WTC11 (cell line): ENCODE results near the gene ZGPAT. TPM values are rescaled to one million over a fixed set of nuclear protein-coding genes. Genes with fewer than 3 reads are reported as not detected.

Experiments used
- ATAC-seq: fragments of 200-7000 bp; cut with Tn5 transposase; 2 replicates; pipeline ENCODE4 v1.10.0; 2021; ENCODE audit warnings: mild to moderate bottlenecking, moderate library complexity
- CTCF ChIA-PET: fragments of 300-600 bp; sonication (Branson Sonifier 250); formaldehyde crosslinking; loops from one replicate; lab custom pipeline; 2021; ENCODE audit warnings: antibody characterized with exemption; lab: Charles Lee
- POLR2A ChIA-PET: fragments of 350-600 bp; sonication (Branson Sonifier 250); formaldehyde crosslinking; loops from one replicate; lab custom pipeline; 2021; ENCODE audit warnings: antibody characterized with exemption; lab: Charles Lee
- DNase-seq: peaks from one replicate; pipeline ENCODE4 v3.0.0; 2021; ENCODE audit warnings: low spot score
- H3K27ac Mint-ChIP-seq: 2 replicates; pipeline ENCODE4 v1.8.0; 2021; ENCODE audit warnings: mixed read lengths
- H3K27me3 Mint-ChIP-seq: 2 replicates; pipeline ENCODE4 v1.8.0; 2021; ENCODE audit warnings: low read depth, mild to moderate bottlenecking, moderate library complexity, mixed read lengths
- H3K36me3 Mint-ChIP-seq: 2 replicates; pipeline ENCODE4 v1.8.0; 2021; ENCODE audit warnings: mixed read lengths
- H3K4me1 Mint-ChIP-seq: 2 replicates; pipeline ENCODE4 v1.8.0; 2022; ENCODE audit warnings: mixed read lengths
- H3K4me3 Mint-ChIP-seq: 2 replicates; pipeline ENCODE4 v1.8.0; 2021; ENCODE audit warnings: mild to moderate bottlenecking, moderate library complexity, mixed read lengths
- H3K9me3 Mint-ChIP-seq: 2 replicates; pipeline ENCODE4 v1.8.0; 2021; ENCODE audit warnings: mixed read lengths
- FOXP1 ChIP-seq: sonication (generic); formaldehyde crosslinking; IDR thresholded peaks from 2 replicates; pipeline ENCODE4 v1.8.0; 2022; ENCODE audit warnings: missing genetic modification reagents, mild to moderate bottlenecking, moderate library complexity, borderline replicate concordance
- NFATC4 ChIP-seq: fragments of 250-450 bp; sonication (Bioruptor Pico); IDR thresholded peaks from 2 replicates; pipeline ENCODE4 v1.9.0; 2021; ENCODE audit warnings: mild to moderate bottlenecking
- ZNF317 ChIP-seq: sonication (generic); formaldehyde crosslinking; IDR thresholded peaks from 2 replicates; pipeline ENCODE4 v1.8.1; 2023; ENCODE audit warnings: low read depth, mild to moderate bottlenecking, moderate library complexity, missing genetic modification reagents, borderline replicate concordance
- ZNF416 ChIP-seq: fragments of 250-450 bp; sonication (Bioruptor Pico); IDR thresholded peaks from 2 replicates; pipeline ENCODE4 v1.9.0; 2021; ENCODE audit warnings: mild to moderate bottlenecking, inconsistent platforms
- total RNA-seq: library from RNA; stranded (reverse); gene quantifications from 3 replicates; pipeline ENCODE4 v1.2.3, GENCODE V29; 2021
- TF ChIP-seq, protein P1 (sequence below): sonication (generic); formaldehyde crosslinking; IDR thresholded peaks from 2 replicates; pipeline ENCODE4 v1.8.1; 2022; ENCODE audit warnings: mild to moderate bottlenecking, missing genetic modification reagents, moderate library complexity, borderline replicate concordance
- TF ChIP-seq, protein P2 (sequence below): sonication (generic); formaldehyde crosslinking; IDR thresholded peaks from 2 replicates; pipeline ENCODE4 v1.8.1; 2022; ENCODE audit warnings: low read depth, mild to moderate bottlenecking, moderate library complexity, missing genetic modification reagents, borderline replicate concordance
- TF ChIP-seq, protein P3 (sequence below): fragments of 250-450 bp; sonication (Bioruptor Pico); IDR thresholded peaks from 2 replicates; pipeline ENCODE4 v1.9.0; 2021; ENCODE audit warnings: mild to moderate bottlenecking, borderline replicate concordance
- TF ChIP-seq, protein P4 (sequence below): sonication (generic); formaldehyde crosslinking; IDR thresholded peaks from 2 replicates; pipeline ENCODE4 v1.8.0; 2023; ENCODE audit warnings: mild to moderate bottlenecking, missing genetic modification reagents
- TF ChIP-seq, protein P5 (sequence below): sonication (generic); formaldehyde crosslinking; IDR thresholded peaks from 2 replicates; pipeline ENCODE4 v1.8.1; 2023; ENCODE audit warnings: mild to moderate bottlenecking, missing genetic modification reagents, moderate library complexity
- TF ChIP-seq, protein P6 (sequence below): sonication (generic); formaldehyde crosslinking; IDR thresholded peaks from 2 replicates; pipeline ENCODE4 v1.8.0; 2022; ENCODE audit warnings: mild to moderate bottlenecking, missing genetic modification reagents
- TF ChIP-seq, protein P7 (sequence below): sonication (generic); formaldehyde crosslinking; IDR thresholded peaks from 2 replicates; pipeline ENCODE4 v1.8.1; 2023; ENCODE audit warnings: mild to moderate bottlenecking, moderate library complexity, missing genetic modification reagents

The ZGPAT gene
- total RNA-seq, 1 experiment from 2014 or later: 28.3 TPM

DNA sequence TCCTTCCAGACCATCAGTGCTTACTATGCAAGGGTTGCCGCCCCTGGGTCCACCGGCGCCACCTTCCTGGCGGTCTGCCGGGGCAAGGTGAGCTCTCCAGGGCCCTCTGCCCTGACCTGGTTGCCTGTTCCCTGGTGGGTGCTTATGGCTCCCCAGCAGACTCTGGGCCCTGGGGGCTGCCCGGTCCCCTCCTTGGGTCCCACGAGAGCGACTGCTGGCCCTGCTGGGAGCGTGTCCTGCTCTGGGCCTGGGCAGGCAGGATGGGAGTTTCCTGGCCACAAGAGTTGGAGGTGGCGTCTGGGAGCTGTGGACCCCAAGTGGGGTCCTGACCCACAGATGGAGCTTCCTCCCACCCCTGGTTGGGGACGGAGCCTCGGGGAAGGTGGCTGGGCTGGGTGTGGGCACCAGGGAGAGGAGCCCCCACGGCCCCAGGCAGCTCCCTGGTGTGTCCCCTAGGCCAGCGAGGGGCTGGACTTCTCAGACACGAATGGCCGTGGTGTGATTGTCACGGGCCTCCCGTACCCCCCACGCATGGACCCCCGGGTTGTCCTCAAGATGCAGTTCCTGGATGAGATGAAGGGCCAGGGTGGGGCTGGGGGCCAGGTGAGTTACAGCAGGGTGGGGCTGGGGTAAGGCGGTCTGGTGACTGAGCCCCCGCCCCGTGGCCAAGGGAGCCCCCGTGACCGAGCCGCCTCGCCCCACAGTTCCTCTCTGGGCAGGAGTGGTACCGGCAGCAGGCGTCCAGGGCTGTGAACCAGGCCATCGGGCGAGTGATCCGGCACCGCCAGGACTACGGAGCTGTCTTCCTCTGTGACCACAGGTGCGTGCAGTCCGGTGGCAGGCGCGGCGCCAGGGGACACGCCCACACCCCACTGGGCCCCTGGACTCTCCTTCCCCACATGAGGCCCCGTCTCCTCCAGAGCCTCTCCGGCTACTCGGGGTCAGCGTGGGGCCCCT is 18.5 kb upstream of the ZGPAT start:
- H3K27ac Mint-ChIP-seq: no peak overlapping the region
- peaks cover 3% of the 10 kb centered on the region; the same call in 1 of the 2 replicates for H3K27me3 Mint-ChIP-seq
- TF ChIP-seq FOXP1 (no peak), NFATC4 (CRISPR knock-in tag) (no peak)
- TF ChIP-seq, protein P1, sequence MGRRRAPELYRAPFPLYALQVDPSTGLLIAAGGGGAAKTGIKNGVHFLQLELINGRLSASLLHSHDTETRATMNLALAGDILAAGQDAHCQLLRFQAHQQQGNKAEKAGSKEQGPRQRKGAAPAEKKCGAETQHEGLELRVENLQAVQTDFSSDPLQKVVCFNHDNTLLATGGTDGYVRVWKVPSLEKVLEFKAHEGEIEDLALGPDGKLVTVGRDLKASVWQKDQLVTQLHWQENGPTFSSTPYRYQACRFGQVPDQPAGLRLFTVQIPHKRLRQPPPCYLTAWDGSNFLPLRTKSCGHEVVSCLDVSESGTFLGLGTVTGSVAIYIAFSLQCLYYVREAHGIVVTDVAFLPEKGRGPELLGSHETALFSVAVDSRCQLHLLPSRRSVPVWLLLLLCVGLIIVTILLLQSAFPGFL (CRISPR knock-in tag): no peak
- TF ChIP-seq, protein P2, sequence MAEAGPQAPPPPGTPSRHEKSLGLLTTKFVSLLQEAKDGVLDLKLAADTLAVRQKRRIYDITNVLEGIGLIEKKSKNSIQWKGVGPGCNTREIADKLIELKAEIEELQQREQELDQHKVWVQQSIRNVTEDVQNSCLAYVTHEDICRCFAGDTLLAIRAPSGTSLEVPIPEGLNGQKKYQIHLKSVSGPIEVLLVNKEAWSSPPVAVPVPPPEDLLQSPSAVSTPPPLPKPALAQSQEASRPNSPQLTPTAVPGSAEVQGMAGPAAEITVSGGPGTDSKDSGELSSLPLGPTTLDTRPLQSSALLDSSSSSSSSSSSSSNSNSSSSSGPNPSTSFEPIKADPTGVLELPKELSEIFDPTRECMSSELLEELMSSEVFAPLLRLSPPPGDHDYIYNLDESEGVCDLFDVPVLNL (CRISPR knock-in tag): no peak
- TF ChIP-seq, protein P3, sequence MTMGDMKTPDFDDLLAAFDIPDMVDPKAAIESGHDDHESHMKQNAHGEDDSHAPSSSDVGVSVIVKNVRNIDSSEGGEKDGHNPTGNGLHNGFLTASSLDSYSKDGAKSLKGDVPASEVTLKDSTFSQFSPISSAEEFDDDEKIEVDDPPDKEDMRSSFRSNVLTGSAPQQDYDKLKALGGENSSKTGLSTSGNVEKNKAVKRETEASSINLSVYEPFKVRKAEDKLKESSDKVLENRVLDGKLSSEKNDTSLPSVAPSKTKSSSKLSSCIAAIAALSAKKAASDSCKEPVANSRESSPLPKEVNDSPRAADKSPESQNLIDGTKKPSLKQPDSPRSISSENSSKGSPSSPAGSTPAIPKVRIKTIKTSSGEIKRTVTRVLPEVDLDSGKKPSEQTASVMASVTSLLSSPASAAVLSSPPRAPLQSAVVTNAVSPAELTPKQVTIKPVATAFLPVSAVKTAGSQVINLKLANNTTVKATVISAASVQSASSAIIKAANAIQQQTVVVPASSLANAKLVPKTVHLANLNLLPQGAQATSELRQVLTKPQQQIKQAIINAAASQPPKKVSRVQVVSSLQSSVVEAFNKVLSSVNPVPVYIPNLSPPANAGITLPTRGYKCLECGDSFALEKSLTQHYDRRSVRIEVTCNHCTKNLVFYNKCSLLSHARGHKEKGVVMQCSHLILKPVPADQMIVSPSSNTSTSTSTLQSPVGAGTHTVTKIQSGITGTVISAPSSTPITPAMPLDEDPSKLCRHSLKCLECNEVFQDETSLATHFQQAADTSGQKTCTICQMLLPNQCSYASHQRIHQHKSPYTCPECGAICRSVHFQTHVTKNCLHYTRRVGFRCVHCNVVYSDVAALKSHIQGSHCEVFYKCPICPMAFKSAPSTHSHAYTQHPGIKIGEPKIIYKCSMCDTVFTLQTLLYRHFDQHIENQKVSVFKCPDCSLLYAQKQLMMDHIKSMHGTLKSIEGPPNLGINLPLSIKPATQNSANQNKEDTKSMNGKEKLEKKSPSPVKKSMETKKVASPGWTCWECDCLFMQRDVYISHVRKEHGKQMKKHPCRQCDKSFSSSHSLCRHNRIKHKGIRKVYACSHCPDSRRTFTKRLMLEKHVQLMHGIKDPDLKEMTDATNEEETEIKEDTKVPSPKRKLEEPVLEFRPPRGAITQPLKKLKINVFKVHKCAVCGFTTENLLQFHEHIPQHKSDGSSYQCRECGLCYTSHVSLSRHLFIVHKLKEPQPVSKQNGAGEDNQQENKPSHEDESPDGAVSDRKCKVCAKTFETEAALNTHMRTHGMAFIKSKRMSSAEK (CRISPR knock-in tag): no peak
- TF ChIP-seq, protein P4, sequence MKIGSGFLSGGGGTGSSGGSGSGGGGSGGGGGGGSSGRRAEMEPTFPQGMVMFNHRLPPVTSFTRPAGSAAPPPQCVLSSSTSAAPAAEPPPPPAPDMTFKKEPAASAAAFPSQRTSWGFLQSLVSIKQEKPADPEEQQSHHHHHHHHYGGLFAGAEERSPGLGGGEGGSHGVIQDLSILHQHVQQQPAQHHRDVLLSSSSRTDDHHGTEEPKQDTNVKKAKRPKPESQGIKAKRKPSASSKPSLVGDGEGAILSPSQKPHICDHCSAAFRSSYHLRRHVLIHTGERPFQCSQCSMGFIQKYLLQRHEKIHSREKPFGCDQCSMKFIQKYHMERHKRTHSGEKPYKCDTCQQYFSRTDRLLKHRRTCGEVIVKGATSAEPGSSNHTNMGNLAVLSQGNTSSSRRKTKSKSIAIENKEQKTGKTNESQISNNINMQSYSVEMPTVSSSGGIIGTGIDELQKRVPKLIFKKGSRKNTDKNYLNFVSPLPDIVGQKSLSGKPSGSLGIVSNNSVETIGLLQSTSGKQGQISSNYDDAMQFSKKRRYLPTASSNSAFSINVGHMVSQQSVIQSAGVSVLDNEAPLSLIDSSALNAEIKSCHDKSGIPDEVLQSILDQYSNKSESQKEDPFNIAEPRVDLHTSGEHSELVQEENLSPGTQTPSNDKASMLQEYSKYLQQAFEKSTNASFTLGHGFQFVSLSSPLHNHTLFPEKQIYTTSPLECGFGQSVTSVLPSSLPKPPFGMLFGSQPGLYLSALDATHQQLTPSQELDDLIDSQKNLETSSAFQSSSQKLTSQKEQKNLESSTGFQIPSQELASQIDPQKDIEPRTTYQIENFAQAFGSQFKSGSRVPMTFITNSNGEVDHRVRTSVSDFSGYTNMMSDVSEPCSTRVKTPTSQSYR (CRISPR knock-in tag): no peak
- TF ChIP-seq, protein P5, sequence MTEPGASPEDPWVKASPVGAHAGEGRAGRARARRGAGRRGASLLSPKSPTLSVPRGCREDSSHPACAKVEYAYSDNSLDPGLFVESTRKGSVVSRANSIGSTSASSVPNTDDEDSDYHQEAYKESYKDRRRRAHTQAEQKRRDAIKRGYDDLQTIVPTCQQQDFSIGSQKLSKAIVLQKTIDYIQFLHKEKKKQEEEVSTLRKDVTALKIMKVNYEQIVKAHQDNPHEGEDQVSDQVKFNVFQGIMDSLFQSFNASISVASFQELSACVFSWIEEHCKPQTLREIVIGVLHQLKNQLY (CRISPR knock-in tag): no peak
- H3K36me3 Mint-ChIP-seq: peaks cover 14% of the 10 kb centered on the region
- no peaks in the 10 kb centered on the region for H3K9me3 Mint-ChIP-seq
- CTCF ChIA-PET: no interaction called here
- H3K4me1 Mint-ChIP-seq: no peaks in the 10 kb centered on the region
- DNase-seq (no peak), ATAC-seq (no peak)
- POLR2A ChIA-PET: interaction anchor here (0.5 kb wide), 1 partner anchor 827 kb away, joined by 4 read pairs; no protein-coding TSS in a partner anchor
- no peak overlapping the region for H3K4me3 Mint-ChIP-seq

DNA sequence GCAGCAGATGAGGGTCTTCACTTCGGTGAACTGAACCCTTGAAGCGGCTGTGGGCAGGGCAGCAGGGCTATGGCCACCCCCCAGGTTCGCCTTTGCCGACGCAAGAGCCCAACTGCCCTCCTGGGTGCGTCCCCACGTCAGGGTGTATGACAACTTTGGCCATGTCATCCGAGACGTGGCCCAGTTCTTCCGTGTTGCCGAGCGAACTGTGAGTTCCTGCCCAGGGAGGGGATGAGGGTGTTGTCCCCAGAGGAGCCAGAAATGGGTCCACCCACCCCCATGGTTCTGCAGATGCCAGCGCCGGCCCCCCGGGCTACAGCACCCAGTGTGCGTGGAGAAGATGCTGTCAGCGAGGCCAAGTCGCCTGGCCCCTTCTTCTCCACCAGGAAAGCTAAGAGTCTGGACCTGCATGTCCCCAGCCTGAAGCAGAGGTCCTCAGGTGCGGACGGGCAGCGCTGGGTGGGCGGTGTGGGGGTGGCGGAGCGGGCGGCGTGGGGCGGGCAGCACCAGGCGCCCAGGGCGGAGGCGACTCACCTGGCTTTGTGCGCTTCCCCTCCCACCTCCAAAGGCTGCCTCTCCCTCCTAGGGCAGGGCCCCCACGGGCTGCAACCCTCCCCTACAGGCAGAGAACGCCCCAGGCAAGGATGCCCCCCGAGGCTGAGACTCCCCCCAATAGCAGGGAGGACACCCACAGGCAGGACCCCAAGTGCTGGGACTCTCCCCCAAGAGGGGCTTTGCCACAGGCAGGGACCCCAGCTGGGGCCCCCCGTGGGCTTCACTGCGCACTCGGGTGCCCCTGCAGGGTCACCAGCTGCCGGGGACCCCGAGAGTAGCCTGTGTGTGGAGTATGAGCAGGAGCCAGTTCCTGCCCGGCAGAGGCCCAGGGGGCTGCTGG is 17.6 kb upstream of the ZGPAT start:
- Mint-ChIP-seq H3K36me3 (peaks cover 14% of the 10 kb centered on the region), H3K27me3 (peaks cover 3% of the 10 kb centered on the region; the same call in 1 of the 2 replicates), H3K4me1 (no peaks in the 10 kb centered on the region), H3K4me3 (no peak overlapping the region), H3K27ac (no peak overlapping the region), H3K9me3 (no peaks in the 10 kb centered on the region)
- ChIA-PET CTCF (no interaction called here), POLR2A (no interaction called here)
- ATAC-seq (no peak), DNase-seq (no peak)
- TF ChIP-seq, protein P4 (CRISPR knock-in tag): no peak
- no peak for TF ChIP-seq ZNF317 (CRISPR knock-in tag)
- TF ChIP-seq, protein P6, sequence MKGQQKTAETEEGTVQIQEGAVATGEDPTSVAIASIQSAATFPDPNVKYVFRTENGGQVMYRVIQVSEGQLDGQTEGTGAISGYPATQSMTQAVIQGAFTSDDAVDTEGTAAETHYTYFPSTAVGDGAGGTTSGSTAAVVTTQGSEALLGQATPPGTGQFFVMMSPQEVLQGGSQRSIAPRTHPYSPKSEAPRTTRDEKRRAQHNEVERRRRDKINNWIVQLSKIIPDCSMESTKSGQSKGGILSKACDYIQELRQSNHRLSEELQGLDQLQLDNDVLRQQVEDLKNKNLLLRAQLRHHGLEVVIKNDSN: no peak
- TF ChIP-seq, protein P7, sequence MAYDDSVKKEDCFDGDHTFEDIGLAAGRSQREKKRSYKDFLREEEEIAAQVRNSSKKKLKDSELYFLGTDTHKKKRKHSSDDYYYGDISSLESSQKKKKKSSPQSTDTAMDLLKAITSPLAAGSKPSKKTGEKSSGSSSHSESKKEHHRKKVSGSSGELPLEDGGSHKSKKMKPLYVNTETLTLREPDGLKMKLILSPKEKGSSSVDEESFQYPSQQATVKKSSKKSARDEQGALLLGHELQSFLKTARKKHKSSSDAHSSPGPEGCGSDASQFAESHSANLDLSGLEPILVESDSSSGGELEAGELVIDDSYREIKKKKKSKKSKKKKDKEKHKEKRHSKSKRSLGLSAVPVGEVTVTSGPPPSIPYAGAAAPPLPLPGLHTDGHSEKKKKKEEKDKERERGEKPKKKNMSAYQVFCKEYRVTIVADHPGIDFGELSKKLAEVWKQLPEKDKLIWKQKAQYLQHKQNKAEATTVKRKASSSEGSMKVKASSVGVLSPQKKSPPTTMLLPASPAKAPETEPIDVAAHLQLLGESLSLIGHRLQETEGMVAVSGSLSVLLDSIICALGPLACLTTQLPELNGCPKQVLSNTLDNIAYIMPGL (CRISPR knock-in tag): no peak
- TF ChIP-seq ZNF416 (CRISPR knock-in tag): no peak
